OCI-LY1 (cell line): ENCODE data around the gene ATP8A1.

Experiments used
- H2AFZ ChIP-seq: fragments of 200-600 bp; sonication (generic), shearing (Covaris generic); 2 replicates; pipeline ENCODE4 v1.6.0; 2014; ENCODE audit warnings: antibody characterized with exemption, mild to moderate bottlenecking, low read length
- H3F3A ChIP-seq: fragments of 200-600 bp; sonication (generic), shearing (Covaris generic); 2 replicates; pipeline ENCODE4 v1.6.0; 2014; ENCODE audit warnings: mild to moderate bottlenecking, antibody characterized with exemption, low read length, moderate library complexity; ENCODE audit not compliant: insufficient read depth
- H3K27ac ChIP-seq: fragments of 200-600 bp; sonication (generic); 2 replicates; pipeline ENCODE4 v1.5.1; 2014; ENCODE audit warnings: low read length, mixed run types, mild to moderate bottlenecking, low read depth; ENCODE audit not compliant: poor library complexity, severe bottlenecking
- H3K27me3 ChIP-seq: fragments of 200-600 bp; sonication (generic); 2 replicates; pipeline ENCODE4 v1.6.0; 2014; ENCODE audit warnings: antibody characterized with exemption, mild to moderate bottlenecking, low read length, moderate library complexity; ENCODE audit not compliant: insufficient read depth
- H3K36me3 ChIP-seq: fragments of 200-600 bp; sonication (generic); 2 replicates; pipeline ENCODE4 v1.6.1; 2014; ENCODE audit warnings: mild to moderate bottlenecking, antibody characterized with exemption, low read length, moderate library complexity, mixed read lengths; ENCODE audit not compliant: insufficient read depth
- H3K4me1 ChIP-seq: fragments of 200-600 bp; sonication (generic); 2 replicates; pipeline ENCODE4 v1.5.1; 2014; ENCODE audit warnings: mild to moderate bottlenecking, low read length, moderate library complexity; ENCODE audit not compliant: insufficient read depth, severe bottlenecking
- H3K4me2 ChIP-seq: fragments of 200-600 bp; sonication (generic), shearing (Covaris generic); 2 replicates; pipeline ENCODE4 v1.6.1; 2014; ENCODE audit warnings: low read length
- H3K4me3 ChIP-seq: fragments of 200-600 bp; sonication (generic); 2 replicates; pipeline ENCODE4 v1.5.1; 2014; ENCODE audit warnings: low read length, low read depth, mild to moderate bottlenecking, mixed read lengths; ENCODE audit not compliant: poor library complexity, severe bottlenecking
- H3K79me2 ChIP-seq: fragments of 200-600 bp; shearing (Covaris generic); 2 replicates; pipeline ENCODE4 v1.6.1; 2016; ENCODE audit warnings: mixed run types, low read length, mixed read lengths; ENCODE audit not compliant: insufficient read depth
- H3K9ac ChIP-seq: fragments of 200-600 bp; sonication (generic), shearing (Covaris generic); 2 replicates; pipeline ENCODE4 v1.6.1; 2014; ENCODE audit warnings: mild to moderate bottlenecking, low read length, mixed read lengths
- H3K9me2 ChIP-seq: fragments of 200-600 bp; sonication (generic), shearing (Covaris generic); 2 replicates; pipeline ENCODE4 v1.6.1; 2014; ENCODE audit warnings: low read depth, mild to moderate bottlenecking, low read length, mixed read lengths
- H3K9me3 ChIP-seq: fragments of 200-600 bp; shearing (Covaris generic); 2 replicates; pipeline ENCODE4 v1.6.1; 2014; ENCODE audit warnings: low read length, mixed read lengths
- H4K20me1 ChIP-seq: fragments of 200-600 bp; sonication (generic), shearing (Covaris generic); 2 replicates; pipeline ENCODE4 v1.6.0; 2016; ENCODE audit warnings: mild to moderate bottlenecking, low read length; ENCODE audit not compliant: insufficient read depth
- EZH2 ChIP-seq: fragments of 200-600 bp; sonication (generic), shearing (Covaris generic); IDR thresholded peaks from 2 replicates; pipeline ENCODE4 v1.8.0; 2017; ENCODE audit warnings: borderline replicate concordance, mixed run types, mild to moderate bottlenecking, antibody characterized with exemption, low read length, moderate library complexity, mixed read lengths
- TF ChIP-seq, protein P1 (sequence below): fragments of 200-600 bp; sonication (generic), shearing (Covaris generic); IDR thresholded peaks from 2 replicates; pipeline ENCODE4 v1.5.1; 2017; ENCODE audit warnings: mild to moderate bottlenecking, antibody characterized with exemption, low read length, moderate library complexity, mixed read lengths

ATP8A1 gene

DNA sequence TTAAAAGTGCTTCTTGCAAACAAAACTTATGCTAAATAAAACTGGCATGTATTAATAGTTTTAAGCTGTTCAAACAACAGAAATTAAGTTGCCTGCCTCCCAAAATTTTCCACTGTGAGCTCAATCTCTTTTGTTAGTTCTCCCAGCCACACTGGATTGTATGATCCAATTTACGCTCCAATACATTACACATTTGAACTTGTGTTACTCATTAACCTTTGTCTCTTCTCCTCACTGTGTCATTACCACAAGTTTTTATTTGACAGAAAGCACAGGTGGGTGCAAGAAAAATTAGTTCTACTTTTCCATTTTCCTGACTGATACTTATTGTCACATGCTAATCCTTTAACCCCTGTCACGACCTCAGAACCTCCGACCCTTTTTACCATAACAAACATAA is 204.1 kb downstream of the ATP8A1 start:
- H4K20me1 ChIP-seq = no peaks in the 10 kb centered on the region
- no peak overlapping the region for H2AFZ ChIP-seq
- H3K9me3 ChIP-seq = no peaks in the 10 kb centered on the region
- H3K9ac ChIP-seq = no peak overlapping the region
- H3K36me3 ChIP-seq = peaks cover 14% of the 10 kb centered on the region
- H3K27me3 ChIP-seq = no peaks in the 10 kb centered on the region
- no peak overlapping the region for H3K4me2 ChIP-seq
- no peaks in the 10 kb centered on the region for H3F3A ChIP-seq
- no peaks in the 10 kb centered on the region for H3K9me2 ChIP-seq
- H3K4me1 ChIP-seq = no peaks in the 10 kb centered on the region
- no peaks in the 10 kb centered on the region for H3K79me2 ChIP-seq
- H3K27ac ChIP-seq = no peak overlapping the region
- TF ChIP-seq, protein P1, sequence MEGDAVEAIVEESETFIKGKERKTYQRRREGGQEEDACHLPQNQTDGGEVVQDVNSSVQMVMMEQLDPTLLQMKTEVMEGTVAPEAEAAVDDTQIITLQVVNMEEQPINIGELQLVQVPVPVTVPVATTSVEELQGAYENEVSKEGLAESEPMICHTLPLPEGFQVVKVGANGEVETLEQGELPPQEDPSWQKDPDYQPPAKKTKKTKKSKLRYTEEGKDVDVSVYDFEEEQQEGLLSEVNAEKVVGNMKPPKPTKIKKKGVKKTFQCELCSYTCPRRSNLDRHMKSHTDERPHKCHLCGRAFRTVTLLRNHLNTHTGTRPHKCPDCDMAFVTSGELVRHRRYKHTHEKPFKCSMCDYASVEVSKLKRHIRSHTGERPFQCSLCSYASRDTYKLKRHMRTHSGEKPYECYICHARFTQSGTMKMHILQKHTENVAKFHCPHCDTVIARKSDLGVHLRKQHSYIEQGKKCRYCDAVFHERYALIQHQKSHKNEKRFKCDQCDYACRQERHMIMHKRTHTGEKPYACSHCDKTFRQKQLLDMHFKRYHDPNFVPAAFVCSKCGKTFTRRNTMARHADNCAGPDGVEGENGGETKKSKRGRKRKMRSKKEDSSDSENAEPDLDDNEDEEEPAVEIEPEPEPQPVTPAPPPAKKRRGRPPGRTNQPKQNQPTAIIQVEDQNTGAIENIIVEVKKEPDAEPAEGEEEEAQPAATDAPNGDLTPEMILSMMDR = no peak
- no peak for TF ChIP-seq EZH2
- no peak overlapping the region for H3K4me3 ChIP-seq

DNA sequence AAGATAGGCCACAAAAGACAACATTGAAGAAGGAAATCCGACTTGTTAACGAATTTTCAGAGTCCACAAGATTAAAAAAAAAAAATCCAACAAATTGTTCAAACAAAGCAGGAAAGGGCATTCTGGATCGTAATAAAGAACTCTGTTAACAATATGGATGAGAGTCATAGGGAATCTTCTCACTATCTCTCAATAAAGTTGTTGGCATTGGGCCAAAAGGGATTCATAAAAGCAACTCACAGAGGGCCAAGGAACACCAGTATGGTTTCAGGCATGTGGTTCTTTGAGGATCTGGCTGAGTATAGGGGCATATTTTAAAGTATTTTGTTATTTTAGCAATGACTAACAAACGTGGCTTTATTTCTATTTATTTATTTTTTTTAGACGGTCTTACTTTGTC is 210.1 kb downstream of the ATP8A1 start:
- no peak for TF ChIP-seq EZH2
- TF ChIP-seq, protein P1 = no peak
- peaks cover 26% of the 10 kb centered on the region for H3K36me3 ChIP-seq
- H4K20me1 ChIP-seq = no peaks in the 10 kb centered on the region

DNA sequence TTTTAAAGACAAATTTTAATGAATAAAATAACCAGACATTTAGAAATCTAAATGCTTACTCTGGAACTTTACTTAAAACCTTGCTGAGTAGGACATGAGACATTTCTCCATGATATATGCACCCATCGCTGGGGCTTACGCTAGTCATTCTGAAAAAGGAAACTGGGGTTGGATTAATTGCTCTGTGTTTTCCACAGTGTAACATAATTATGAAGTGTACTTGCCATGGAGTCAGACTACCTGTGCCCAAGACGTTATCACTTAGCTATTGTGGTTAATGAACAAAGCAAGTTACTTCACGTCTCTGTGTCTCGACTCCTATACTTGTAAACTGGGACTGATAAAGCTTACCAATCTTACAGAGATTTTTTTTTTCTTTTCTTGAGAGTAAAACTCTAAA is 211.9 kb downstream of the ATP8A1 start:
- no peak overlapping the region for H3K9ac ChIP-seq
- H3K27me3 ChIP-seq = no peaks in the 10 kb centered on the region
- no peaks in the 10 kb centered on the region for H3F3A ChIP-seq
- no peak overlapping the region for H3K27ac ChIP-seq
- H3K4me2 ChIP-seq = no peak overlapping the region
- TF ChIP-seq, protein P1 = no peak
- no peak for TF ChIP-seq EZH2
- H3K9me2 ChIP-seq = no peaks in the 10 kb centered on the region
- H3K4me1 ChIP-seq = no peaks in the 10 kb centered on the region
- H3K9me3 ChIP-seq = no peaks in the 10 kb centered on the region
- H3K36me3 ChIP-seq = peaks cover 22% of the 10 kb centered on the region
- no peak overlapping the region for H3K4me3 ChIP-seq
- no peaks in the 10 kb centered on the region for H4K20me1 ChIP-seq
- H3K79me2 ChIP-seq = no peaks in the 10 kb centered on the region
- no peak overlapping the region for H2AFZ ChIP-seq

More for the DNA sequence above, 210.1 kb downstream of the ATP8A1 start:
- H3F3A ChIP-seq = no peaks in the 10 kb centered on the region
- no peaks in the 10 kb centered on the region for H3K4me1 ChIP-seq
- no peak overlapping the region for H3K27ac ChIP-seq
- H3K9me3 ChIP-seq = no peaks in the 10 kb centered on the region
- H3K79me2 ChIP-seq = no peaks in the 10 kb centered on the region
- no peaks in the 10 kb centered on the region for H3K27me3 ChIP-seq
- no peak overlapping the region for H3K4me3 ChIP-seq
- H3K9ac ChIP-seq = no peak overlapping the region
- H3K9me2 ChIP-seq = no peaks in the 10 kb centered on the region
- no peak overlapping the region for H2AFZ ChIP-seq
- H3K4me2 ChIP-seq = no peak overlapping the region
